HG02798 (cell line): ENCODE data around the gene AFF3.

Source experiments
- ATAC-seq: cut with Tn5 transposase; IDR thresholded peaks from one replicate; pipeline ENCODE4 v1.9.1; 2021; ENCODE audit warnings: mild to moderate bottlenecking; ENCODE audit not compliant: unreplicated experiment, poor library complexity

Gene AFF3

GRCh38 chr2:99635710-99636109, 506.7 kb downstream of the AFF3 start:
- ATAC-seq = no peak

DNA sequence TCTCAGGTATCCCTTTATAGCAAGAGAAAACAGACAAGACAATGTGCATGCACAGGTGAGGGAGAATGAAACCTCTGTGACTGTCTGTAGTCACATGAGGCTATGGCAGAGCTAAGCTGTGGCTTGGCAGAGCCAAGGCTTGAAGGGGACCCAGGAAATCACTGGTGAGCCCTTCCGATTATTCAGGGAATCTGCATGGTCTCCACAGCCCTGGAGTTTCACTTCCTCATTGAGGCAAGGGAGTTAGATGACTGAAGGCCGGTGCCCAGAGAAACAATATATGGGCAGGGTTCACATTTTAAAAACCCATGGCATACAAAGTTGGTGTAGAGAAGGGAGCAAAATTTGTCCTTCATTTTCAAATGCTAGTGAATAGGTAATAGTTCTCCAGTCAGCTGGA, 508.2 kb downstream of the AFF3 start:
- ATAC-seq = no peak

GRCh38 chr2:99631700-99632099, 510.7 kb downstream of the AFF3 start:
- ATAC-seq = no peak

DNA sequence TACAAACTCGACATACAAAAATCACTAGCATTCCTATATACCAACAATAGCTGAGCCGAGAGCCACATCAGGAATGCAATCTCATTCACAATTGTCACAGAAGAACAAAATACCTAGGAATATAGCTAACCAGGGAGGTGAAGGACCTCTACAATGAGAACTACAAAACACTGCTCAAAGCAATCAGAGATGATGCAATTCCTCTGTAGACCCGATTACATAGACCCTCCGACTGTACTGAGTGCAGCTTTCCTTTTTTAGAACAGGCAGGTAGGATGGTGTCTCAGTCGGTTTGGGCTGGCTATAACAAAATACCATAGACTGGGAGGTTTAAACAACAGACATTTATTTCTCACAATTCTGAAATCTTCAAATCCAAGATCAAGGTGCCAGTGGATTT, 513.1 kb downstream of the AFF3 start:
- no peak for ATAC-seq

GRCh38 chr2:99626158-99626557, 516.2 kb downstream of the AFF3 start:
- ATAC-seq = no peak

- ATAC-seq = no peak
Measured at GRCh38 chr2:99624677-99625076, 517.7 kb downstream of the AFF3 start.

DNA sequence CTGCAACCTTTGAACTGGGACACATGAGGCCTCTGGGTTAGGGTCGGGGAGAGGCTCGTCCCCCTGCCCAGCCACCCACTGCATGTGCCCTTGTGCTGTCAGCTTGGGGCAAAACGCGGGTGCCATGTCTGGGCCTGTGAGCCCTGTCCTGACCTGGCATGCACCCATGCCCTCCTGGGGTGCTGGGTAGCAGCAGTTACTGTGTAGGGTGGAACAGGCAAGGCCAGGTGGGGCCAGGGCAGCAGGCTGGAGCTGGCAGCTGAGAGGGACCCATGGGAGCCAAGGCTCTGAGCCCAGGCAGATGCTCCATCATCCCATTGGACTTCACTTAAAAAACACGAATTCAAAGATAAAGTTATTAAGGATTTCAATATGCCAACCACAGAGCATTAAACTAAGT, 518.8 kb downstream of the AFF3 start:
- ATAC-seq = no peak

GRCh38 chr2:99623035-99623434, 519.4 kb downstream of the AFF3 start:
- no peak for ATAC-seq

DNA sequence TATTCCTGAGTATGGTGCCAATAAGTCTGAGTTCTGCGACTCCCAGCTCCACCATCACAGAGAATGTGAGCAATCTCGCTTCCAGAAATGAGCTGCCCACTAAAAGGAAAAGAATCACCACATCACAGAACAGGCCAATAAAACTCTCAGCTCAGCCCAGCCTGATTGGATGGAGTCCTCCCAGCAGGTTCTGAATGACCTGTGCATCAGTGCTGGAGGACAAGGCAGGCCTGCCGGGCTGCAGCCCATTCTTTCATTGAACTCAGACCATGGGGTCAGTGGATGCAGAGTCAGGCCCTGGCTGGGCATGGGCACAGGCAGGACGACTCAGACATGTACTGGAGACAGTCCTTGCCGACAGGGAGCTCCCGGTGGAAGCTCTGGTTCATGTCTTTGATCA, 519.9 kb downstream of the AFF3 start:
- no peak for ATAC-seq

DNA sequence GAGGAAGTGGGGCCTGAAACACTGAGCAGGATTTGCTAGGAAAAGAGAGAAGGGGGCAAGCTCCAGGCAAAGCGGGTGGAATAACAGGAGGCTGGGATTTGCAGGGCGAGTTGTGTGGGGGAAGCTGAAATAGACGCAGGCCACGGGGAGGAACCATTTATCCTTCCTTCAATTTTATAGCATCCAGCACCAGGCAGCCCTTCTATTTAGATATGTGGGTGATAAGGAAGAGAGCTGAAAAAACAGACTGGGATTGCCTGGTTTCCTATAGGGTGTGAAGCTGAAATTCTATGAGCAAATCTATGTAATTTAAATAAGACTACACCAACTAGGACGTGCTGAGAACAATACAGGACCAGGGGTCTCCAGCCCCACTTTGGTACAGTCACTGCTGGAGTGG, 520.6 kb downstream of the AFF3 start:
- ATAC-seq = no peak

DNA sequence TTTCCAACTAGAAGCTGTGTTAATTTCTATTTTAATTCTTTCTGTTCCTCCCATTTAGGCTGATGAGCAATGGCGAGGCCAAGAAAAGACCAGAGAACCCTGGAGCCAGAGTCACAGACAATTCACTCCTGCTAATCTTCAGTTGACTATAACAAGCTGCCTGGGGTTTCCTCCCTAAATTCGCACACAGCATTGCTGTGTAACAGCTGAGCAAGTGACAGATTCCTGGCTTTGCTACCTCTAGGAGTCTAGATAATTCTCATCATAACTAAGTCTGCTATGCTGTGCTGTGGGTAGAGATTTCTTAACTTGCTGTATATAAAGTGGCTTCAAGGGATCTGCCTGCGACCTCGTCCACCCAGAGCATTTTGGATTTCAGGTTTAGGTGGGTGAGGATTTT, 521.3 kb downstream of the AFF3 start:
- no peak for ATAC-seq

DNA sequence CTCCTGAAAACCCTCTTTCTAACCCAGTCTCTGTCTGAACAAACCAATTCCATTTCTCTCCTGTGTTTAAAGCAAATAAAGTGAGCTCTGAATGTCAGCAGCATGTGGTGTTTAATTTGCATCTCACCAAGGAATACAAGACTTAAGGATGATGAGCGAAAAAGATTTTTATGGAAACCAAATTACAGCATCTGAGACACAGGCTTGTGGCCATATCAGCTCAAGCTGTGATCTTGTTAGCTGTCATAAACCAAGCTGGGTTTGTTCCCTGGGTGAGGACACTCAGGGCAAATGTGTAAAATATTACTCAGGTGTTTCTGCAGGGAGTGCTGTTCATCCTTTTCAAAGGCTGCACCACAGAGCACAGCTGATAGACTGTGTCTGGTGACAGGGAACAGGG, 523.2 kb downstream of the AFF3 start:
- ATAC-seq = no peak

GRCh38 chr2:99618579-99619097, 523.8 kb downstream of the AFF3 start:
- no peak for ATAC-seq

DNA sequence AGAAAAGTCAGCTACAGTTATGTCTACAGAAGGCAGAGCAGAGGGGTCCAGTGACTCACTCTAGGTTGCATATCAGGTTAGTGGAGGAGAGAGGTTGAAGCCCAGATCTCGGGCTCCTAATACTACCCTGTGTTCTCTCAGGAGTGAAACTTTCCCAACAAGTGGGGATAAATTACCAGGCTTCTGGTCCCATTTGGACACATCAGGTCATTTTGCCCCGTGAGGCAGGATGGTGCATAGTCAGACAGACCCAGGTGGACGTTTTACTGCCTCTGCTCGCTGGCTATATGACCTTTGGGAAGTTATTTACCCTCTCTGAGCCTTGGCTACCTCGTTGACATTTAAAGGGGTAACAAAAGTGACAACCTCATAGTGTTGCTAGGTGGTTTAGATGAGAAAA, 524.6 kb downstream of the AFF3 start:
- no peak for ATAC-seq

- ATAC-seq = no peak
Measured at GRCh38 chr2:99615247-99615771, 527.1 kb downstream of the AFF3 start.

- no peak for ATAC-seq
Measured at GRCh38 chr2:99613980-99614379, 528.4 kb downstream of the AFF3 start.

DNA sequence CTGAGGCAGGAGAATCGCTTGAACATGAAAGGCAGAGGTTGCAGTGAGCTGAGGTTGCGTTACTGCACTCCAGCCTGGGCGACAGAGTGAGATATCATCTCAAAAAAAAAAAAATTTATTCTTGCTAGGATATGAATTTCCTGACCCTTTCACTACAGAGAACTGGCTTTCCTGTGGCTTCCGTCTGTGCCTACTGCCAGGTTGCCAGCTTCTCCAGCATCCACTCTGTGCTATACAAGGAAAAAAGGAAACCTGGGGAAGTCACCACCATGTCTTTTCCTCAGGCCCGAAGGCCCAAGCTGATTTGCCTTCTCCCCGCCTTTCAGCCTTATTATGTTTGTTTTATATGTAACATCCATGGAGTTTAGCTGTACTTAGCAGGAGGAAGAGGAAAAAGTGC, 530.6 kb downstream of the AFF3 start:
- ATAC-seq = no peak

- ATAC-seq = no peak
Measured at GRCh38 chr2:99611034-99611433, 531.4 kb downstream of the AFF3 start.

DNA sequence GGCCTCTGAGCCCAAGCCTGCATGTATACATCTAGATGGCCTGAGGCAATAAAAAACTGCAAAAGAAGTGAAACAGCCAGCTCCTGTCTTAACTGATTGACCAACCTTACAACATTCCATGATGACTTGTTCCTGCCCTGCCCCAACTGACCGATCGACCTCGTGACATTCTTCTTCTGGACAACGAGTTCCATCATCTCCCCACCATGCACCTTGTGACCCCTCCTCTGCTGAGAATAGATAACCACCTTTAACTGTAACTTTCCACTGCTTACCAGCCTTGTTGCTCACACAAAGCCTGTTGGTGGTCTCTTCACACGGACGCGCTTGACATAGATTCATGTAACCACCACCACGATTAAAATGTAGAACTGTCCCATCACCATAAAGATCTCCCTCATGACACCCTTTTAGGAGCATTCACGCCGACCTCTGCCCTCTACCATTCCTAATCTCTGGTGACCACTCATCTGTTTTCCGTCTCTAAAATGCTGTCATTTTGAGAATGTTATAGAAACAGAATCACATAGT, 532.5 kb downstream of the AFF3 start:
- no peak for ATAC-seq

GRCh38 chr2:99608861-99609260, 533.5 kb downstream of the AFF3 start:
- no peak for ATAC-seq

GRCh38 chr2:99607861-99608491, 534.4 kb downstream of the AFF3 start:
- no peak for ATAC-seq

- ATAC-seq = no peak
Measured at GRCh38 chr2:99607454-99607853, 534.9 kb downstream of the AFF3 start.
